ENCODE measurements around the gene SMOC2.

Gene SMOC2

GRCh38 chr6:168516944-168517741, 76.2 kb downstream of the SMOC2 start:
- DNase-seq (ENCODE audit: low read depth, low spot score): no peak

GRCh38 chr6:168517742-168518347, 76.9 kb downstream of the SMOC2 start:
- DNase-seq (ENCODE audit: low read depth, low spot score): no peak

- DNase-seq (ENCODE audit: low read depth, low spot score): no peak
These were observed 77.4 kb downstream of the SMOC2 start for GRCh38 chr6:168518348-168518745.

- DNase-seq (ENCODE audit: low read depth, low spot score): no peak
These were observed 77.9 kb downstream of the SMOC2 start for GRCh38 chr6:168518867-168519266.

GRCh38 chr6:168520233-168520632, 79.2 kb downstream of the SMOC2 start:
- DNase-seq (ENCODE audit: low read depth, low spot score): no peak

- no peak for DNase-seq (ENCODE audit: low read depth, low spot score)
These were observed 83.6 kb downstream of the SMOC2 start for GRCh38 chr6:168524571-168525001.

- no peak for DNase-seq (ENCODE audit: low read depth, low spot score)
These were observed 84.1 kb downstream of the SMOC2 start for GRCh38 chr6:168525114-168525513.

- no peak for DNase-seq (ENCODE audit: low read depth, low spot score)
These were observed 85.1 kb downstream of the SMOC2 start for GRCh38 chr6:168525926-168526630.

- DNase-seq (ENCODE audit: low read depth, low spot score): no peak
These were observed 85.9 kb downstream of the SMOC2 start for GRCh38 chr6:168526841-168527281.

- DNase-seq (ENCODE audit: low read depth, low spot score): no peak
These were observed 86.6 kb downstream of the SMOC2 start for GRCh38 chr6:168527451-168528210.

GRCh38 chr6:168528474-168529095, 87.6 kb downstream of the SMOC2 start:
- DNase-seq (ENCODE audit: low read depth, low spot score): no peak

- no peak for DNase-seq (ENCODE audit: low read depth, low spot score)
These were observed 88.2 kb downstream of the SMOC2 start for GRCh38 chr6:168529214-168529613.

GRCh38 chr6:168530653-168531071, 89.7 kb downstream of the SMOC2 start:
- DNase-seq (ENCODE audit: low read depth, low spot score): no peak

- no peak for DNase-seq (ENCODE audit: low read depth, low spot score)
These were observed 91.1 kb downstream of the SMOC2 start for GRCh38 chr6:168532070-168532469.

GRCh38 chr6:168533414-168533813, 92.4 kb downstream of the SMOC2 start:
- DNase-seq (ENCODE audit: low read depth, low spot score): no peak

GRCh38 chr6:168534265-168534664, 93.3 kb downstream of the SMOC2 start:
- DNase-seq (ENCODE audit: low read depth, low spot score): no peak

GRCh38 chr6:168535711-168536110, 94.7 kb downstream of the SMOC2 start:
- DNase-seq (ENCODE audit: low read depth, low spot score): no peak

GRCh38 chr6:168536196-168536595, 95.2 kb downstream of the SMOC2 start:
- no peak for DNase-seq (ENCODE audit: low read depth, low spot score)

GRCh38 chr6:168536665-168537539, 95.9 kb downstream of the SMOC2 start:
- DNase-seq (ENCODE audit: low read depth, low spot score): no peak

- DNase-seq (ENCODE audit: low read depth, low spot score): no peak
These were observed 96.5 kb downstream of the SMOC2 start for GRCh38 chr6:168537540-168537884.

Measured in brain pericyte (primary cell).